PC-9 (cell line): ENCODE data around the gene C1orf167. TPM values are rescaled to one million over a fixed set of nuclear protein-coding genes. Genes with fewer than 3 reads are reported as not detected.

Experiments used
- BruUV-seq: library from RNA; stranded (reverse); fragments of 400-500 nt; replicated peaks from 2 replicates; lab custom pipeline; 2021; lab: Mats Ljungman, UMichigan
- CTCF ChIA-PET: fragments of 300-600 bp; sonication (Branson Sonifier 250); formaldehyde crosslinking; loops from one replicate; lab custom pipeline; 2022; ENCODE audit warnings: antibody characterized with exemption; lab: Charles Lee
- POLR2A ChIA-PET: fragments of 300-600 bp; sonication (Branson Sonifier 250); formaldehyde crosslinking; loops from one replicate; lab custom pipeline; 2022; ENCODE audit warnings: antibody characterized with exemption; ENCODE audit not compliant: unreplicated experiment; lab: Charles Lee
- DNase-seq, 2 experiments: peaks; one replicate each; pipeline versions ENCODE4 v3.0.0 to v3.0.0-alpha.2; 2015 to 2022; ENCODE audit warnings: mixed read lengths in 1 of 2
- H2AFZ ChIP-seq: fragments of 200-600 bp; sonication (generic); 2 replicates; pipeline ENCODE4 v1.8.1; 2017; ENCODE audit warnings: antibody characterized with exemption
- H3F3A ChIP-seq: fragments of 200-600 bp; sonication (generic); 2 replicates; pipeline ENCODE4 v1.8.1; 2017; ENCODE audit warnings: antibody characterized with exemption, mild to moderate bottlenecking, low read depth; ENCODE audit not compliant: insufficient read depth
- H3K27ac ChIP-seq: fragments of 200-600 bp; sonication (generic); 2 replicates; pipeline ENCODE4 v1.6.1; 2016; ENCODE audit warnings: mixed run types
- H3K27me3 ChIP-seq: fragments of 200-600 bp; sonication (generic); 2 replicates; pipeline ENCODE4 v1.6.1; 2016; ENCODE audit warnings: low read depth, mixed run types; ENCODE audit not compliant: insufficient read depth
- H3K36me3 ChIP-seq: fragments of 200-600 bp; sonication (generic); 2 replicates; pipeline ENCODE4 v1.6.1; 2016; ENCODE audit warnings: low read depth, mixed run types
- H3K4me1 ChIP-seq: fragments of 200-600 bp; sonication (generic); replicated peaks from 2 replicates; pipeline ENCODE4 v1.6.1; 2016; ENCODE audit warnings: mixed run types; ENCODE audit not compliant: insufficient read depth
- H3K4me2 ChIP-seq: fragments of 200-600 bp; sonication (generic); 2 replicates; pipeline ENCODE4 v1.6.1; 2017; ENCODE audit warnings: mixed run types
- H3K4me3 ChIP-seq: fragments of 200-600 bp; sonication (generic); 2 replicates; pipeline ENCODE4 v1.6.1; 2016; ENCODE audit warnings: mixed run types
- H3K79me2 ChIP-seq: fragments of 200-600 bp; sonication (generic); 2 replicates; pipeline ENCODE4 v1.6.1; 2017; ENCODE audit warnings: low read depth, mixed run types
- H3K9me2 ChIP-seq: fragments of 200-600 bp; sonication (generic); 2 replicates; pipeline ENCODE4 v1.8.1; 2017; ENCODE audit warnings: mild to moderate bottlenecking; ENCODE audit not compliant: insufficient read depth
- H3K9me3 ChIP-seq: fragments of 200-600 bp; sonication (generic); 2 replicates; pipeline ENCODE4 v1.8.1; 2016; ENCODE audit warnings: low read depth; ENCODE audit not compliant: insufficient read depth
- H4K20me1 ChIP-seq: fragments of 200-600 bp; sonication (generic); 2 replicates; pipeline ENCODE4 v1.8.1; 2017; ENCODE audit not compliant: insufficient read depth
- EZH2 ChIP-seq: fragments of 200-600 bp; sonication (generic); IDR thresholded peaks from 2 replicates; pipeline ENCODE4 v1.8.0; 2017; ENCODE audit warnings: antibody characterized with exemption, low read depth
- intact Hi-C: fragments of 100-400 bp; cut with micrococcal nuclease; formaldehyde crosslinking; loops from one replicate; pipeline ENCODE4 v1.10.0; 2022; ENCODE audit not compliant: unreplicated experiment
- total RNA-seq: library from RNA; stranded (reverse); gene quantifications from 2 replicates; pipeline ENCODE4 v1.2.3, GENCODE V29; 2021
- TF ChIP-seq, protein P1 (sequence below): fragments of 200-600 bp; sonication (generic); conservative IDR thresholded peaks from 2 replicates; pipeline ENCODE4 v1.6.1; 2017; ENCODE audit warnings: mixed run types, antibody characterized with exemption, mild to moderate bottlenecking, moderate library complexity

The C1orf167 gene
- total RNA-seq, 1 experiment from 2014 or later: not detected

DNA sequence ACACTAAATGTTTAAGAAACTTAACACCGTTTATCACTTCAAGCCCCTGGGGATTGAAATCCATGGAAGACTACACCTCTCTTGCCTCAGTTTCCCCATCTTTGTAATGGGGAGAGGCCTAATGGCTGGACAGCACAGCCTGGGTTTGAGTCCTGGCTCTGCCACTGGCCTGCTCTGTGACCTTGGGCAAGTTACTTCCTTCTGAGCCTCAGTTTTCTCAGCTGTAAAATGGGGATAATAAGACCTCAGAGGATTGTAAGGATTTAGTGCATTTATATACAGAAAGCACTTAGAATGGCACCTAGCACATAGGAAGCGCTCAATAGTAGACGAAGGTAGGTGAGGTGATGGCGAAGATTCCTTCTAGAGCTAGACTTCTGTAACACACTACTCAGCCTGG lies 20.5 kb upstream of the C1orf167 start:
- Histone ChIP-seq H3K4me3 (no peak overlapping the region), H3K4me1 (peaks cover 9% of the 10 kb centered on the region), H3K27ac (no peak overlapping the region), H4K20me1 (no peaks in the 10 kb centered on the region), H2AFZ (no peak overlapping the region), H3K27me3 (no peaks in the 10 kb centered on the region), H3K79me2 (peaks cover 14% of the 10 kb centered on the region), H3K36me3 (no peaks in the 10 kb centered on the region), H3F3A (peaks cover 7% of the 10 kb centered on the region; the same call in 1 of the 2 replicates), H3K9me2 (no peaks in the 10 kb centered on the region), H3K4me2 (no peak overlapping the region), H3K9me3 (no peaks in the 10 kb centered on the region)
- DNase-seq: no peak
- no TSS peak for BruUV-seq
- no peak for TF ChIP-seq EZH2
- TF ChIP-seq, protein P1, sequence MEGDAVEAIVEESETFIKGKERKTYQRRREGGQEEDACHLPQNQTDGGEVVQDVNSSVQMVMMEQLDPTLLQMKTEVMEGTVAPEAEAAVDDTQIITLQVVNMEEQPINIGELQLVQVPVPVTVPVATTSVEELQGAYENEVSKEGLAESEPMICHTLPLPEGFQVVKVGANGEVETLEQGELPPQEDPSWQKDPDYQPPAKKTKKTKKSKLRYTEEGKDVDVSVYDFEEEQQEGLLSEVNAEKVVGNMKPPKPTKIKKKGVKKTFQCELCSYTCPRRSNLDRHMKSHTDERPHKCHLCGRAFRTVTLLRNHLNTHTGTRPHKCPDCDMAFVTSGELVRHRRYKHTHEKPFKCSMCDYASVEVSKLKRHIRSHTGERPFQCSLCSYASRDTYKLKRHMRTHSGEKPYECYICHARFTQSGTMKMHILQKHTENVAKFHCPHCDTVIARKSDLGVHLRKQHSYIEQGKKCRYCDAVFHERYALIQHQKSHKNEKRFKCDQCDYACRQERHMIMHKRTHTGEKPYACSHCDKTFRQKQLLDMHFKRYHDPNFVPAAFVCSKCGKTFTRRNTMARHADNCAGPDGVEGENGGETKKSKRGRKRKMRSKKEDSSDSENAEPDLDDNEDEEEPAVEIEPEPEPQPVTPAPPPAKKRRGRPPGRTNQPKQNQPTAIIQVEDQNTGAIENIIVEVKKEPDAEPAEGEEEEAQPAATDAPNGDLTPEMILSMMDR: no peak
- ChIA-PET POLR2A (no interaction called here), CTCF (no interaction called here)
- intact Hi-C loops: no loop called here

- ChIA-PET CTCF (no interaction called here), POLR2A (interaction anchor here (0.6 kb wide), 1 partner anchor 17 kb away, joined by 3 read pairs; no protein-coding TSS in a partner anchor)
- no peaks in the 10 kb centered on the region for H3K27me3 ChIP-seq
- no peak for DNase-seq
- H3K4me1 ChIP-seq: peaks cover 9% of the 10 kb centered on the region
- H3K4me2 ChIP-seq: no peak overlapping the region
- H4K20me1 ChIP-seq: no peaks in the 10 kb centered on the region
- H3K36me3 ChIP-seq: no peaks in the 10 kb centered on the region
- no peaks in the 10 kb centered on the region for H3K9me3 ChIP-seq
- TF ChIP-seq, protein P1: no peak
- TF ChIP-seq EZH2: no peak
- no peak overlapping the region for H2AFZ ChIP-seq
- no peak overlapping the region for H3K4me3 ChIP-seq
- no peaks in the 10 kb centered on the region for H3K9me2 ChIP-seq
- BruUV-seq: no TSS peak
- no peak overlapping the region for H3K27ac ChIP-seq
- H3F3A ChIP-seq: peaks cover 7% of the 10 kb centered on the region; the same call in 1 of the 2 replicates
- H3K79me2 ChIP-seq: peaks cover 14% of the 10 kb centered on the region
- intact Hi-C loops: no loop called here
Measured at GRCh38 chr1:11741919-11742558, 20.0 kb upstream of the C1orf167 start.

DNA sequence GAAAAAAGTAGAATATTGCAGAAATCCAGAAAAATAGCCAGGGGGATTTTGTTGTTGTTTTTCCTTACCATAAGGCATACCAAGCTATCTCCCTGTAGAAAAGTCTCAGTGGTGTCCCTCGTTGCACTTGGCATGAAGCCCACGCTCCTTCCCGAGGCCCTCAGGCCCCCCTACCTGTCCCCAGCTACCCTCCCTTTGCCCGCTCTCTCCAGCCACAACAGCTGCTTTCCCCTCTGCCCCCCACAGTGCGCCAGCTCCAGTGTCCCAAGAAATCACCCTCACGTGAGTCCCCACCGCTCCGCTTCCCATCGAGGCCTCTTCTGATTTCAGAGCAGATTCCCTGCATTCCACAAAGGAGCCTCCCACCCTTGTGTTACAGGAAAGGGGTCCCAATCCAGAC lies 17.7 kb upstream of the C1orf167 start:
- H3K4me1 ChIP-seq: no peaks in the 10 kb centered on the region
- no peaks in the 10 kb centered on the region for H3F3A ChIP-seq
- H3K4me2 ChIP-seq: no peak overlapping the region
- TF ChIP-seq, protein P1: no peak
- no peak for TF ChIP-seq EZH2
- BruUV-seq: no TSS peak
- no peaks in the 10 kb centered on the region for H4K20me1 ChIP-seq
- ChIA-PET CTCF (no interaction called here), POLR2A (interaction anchor here (0.6 to 0.7 kb wide), 2 partner anchors 8 to 10 kb away, joined by 4 read pairs; no protein-coding TSS in a partner anchor)
- H3K79me2 ChIP-seq: no peaks in the 10 kb centered on the region
- DNase-seq: no peak
- H3K4me3 ChIP-seq: no peak overlapping the region
- H3K36me3 ChIP-seq: no peaks in the 10 kb centered on the region
- no peaks in the 10 kb centered on the region for H3K9me3 ChIP-seq
- intact Hi-C loops: no loop called here
- H3K27ac ChIP-seq: no peak overlapping the region
- H3K9me2 ChIP-seq: no peaks in the 10 kb centered on the region
- H3K27me3 ChIP-seq: no peaks in the 10 kb centered on the region
- no peak overlapping the region for H2AFZ ChIP-seq
